HepG2 (cell line): ENCODE data around the gene TRPM6. TPM values are rescaled to one million over a fixed set of nuclear protein-coding genes. Genes with fewer than 3 reads are reported as not detected.

Source experiments
- ATAC-seq: fragments of 200-7000 bp; cut with Tn5 transposase; 3 replicates; pipeline ENCODE4 v1.9.1; 2020; ENCODE audit warnings: mild to moderate bottlenecking, moderate library complexity
- BruUV-seq: library from RNA; stranded (reverse); fragments of 400-500 nt; replicated peaks from 2 replicates; lab custom pipeline; 2021; lab: Mats Ljungman, UMichigan
- CTCF ChIA-PET: fragments of 300-600 bp; formaldehyde crosslinking; extraction: SDS; loops from one replicate; lab custom pipeline; 2021; ENCODE audit warnings: low total read pairs, inconsistent platforms, low intra/inter-chr PET ratio; lab: Yijun Ruan, JAX
- POLR2A ChIA-PET: fragments of 350-600 bp; sonication (Branson Sonifier 250); formaldehyde crosslinking; loops from one replicate; lab custom pipeline; 2020; ENCODE audit warnings: antibody characterized with exemption, inconsistent platforms; lab: Yijun Ruan, JAX
- DNase-seq: peaks from one replicate; pipeline ENCODE4 v3.0.0-alpha.2; 2015; ENCODE audit warnings: low spot score
- FAIRE-seq: peaks from 3 replicates; lab custom pipeline; 2011; peaks lifted over from hg19 to GRCh38; lab: Jason Lieb, UNC
- H2AFZ ChIP-seq: one replicate; pipeline ENCODE4 v1.6.1; 2011; ENCODE audit warnings: low read length, inconsistent platforms
- H3K27ac ChIP-seq: fragments of 300-600 bp; 3 replicates; pipeline ENCODE4 v1.8.0; 2011; ENCODE audit warnings: mixed run types, mild to moderate bottlenecking, mixed read lengths, low read length, inconsistent platforms; ENCODE audit not compliant: insufficient read depth; ENCODE audit errors: extremely low read length
- H3K27me3 ChIP-seq, 2 experiments: fragments of 200-600 bp in 1 of 2; 2 replicates in 1 of 2; 3 replicates in 1 of 2; pipeline versions ENCODE4 v1.6.0 to v1.8.0; 2011; ENCODE audit warnings: low read length in 2 of 2, mild to moderate bottlenecking in 2 of 2, moderate library complexity in 2 of 2, inconsistent platforms in 1 of 2; ENCODE audit not compliant: insufficient read depth in 2 of 2, control insufficient read depth in 1 of 2
- H3K36me3 ChIP-seq, 2 experiments: fragments of 200-600 bp in 1 of 2; replicated peaks in 1 of 2; 2 replicates in 1 of 2; 3 replicates in 1 of 2; pipeline versions ENCODE4 v1.5.1 to v1.8.0; 2011; ENCODE audit warnings: low read length in 2 of 2, inconsistent platforms in 1 of 2; ENCODE audit not compliant: insufficient read depth in 2 of 2, control insufficient read depth in 1 of 2
- H3K4me1 ChIP-seq: 2 replicates; pipeline ENCODE4 v1.5.1; 2012; ENCODE audit warnings: low read length, inconsistent platforms; ENCODE audit not compliant: insufficient read depth
- H3K4me2 ChIP-seq: 2 replicates; pipeline ENCODE4 v1.6.0; 2011; ENCODE audit warnings: low read depth, low read length, inconsistent platforms
- H3K4me3 ChIP-seq, 3 experiments: fragments of 200-600 bp in 1 of 3; sonication (generic), shearing (Covaris generic) in 1 of 3; replicated peaks in 1 of 3; 2 replicates each; pipeline ENCODE4 v1.5.1; 2011 to 2016; ENCODE audit warnings: low read length in 3 of 3, inconsistent platforms in 2 of 3, low read depth in 2 of 3, mild to moderate bottlenecking in 2 of 3, control low read depth in 1 of 3, mixed read lengths in 1 of 3; ENCODE audit not compliant: insufficient read depth in 1 of 3
- H3K79me2 ChIP-seq: one replicate; pipeline ENCODE4 v1.6.1; 2011; ENCODE audit warnings: low read length, inconsistent platforms; ENCODE audit not compliant: insufficient read depth
- H3K9ac ChIP-seq: 2 replicates; pipeline ENCODE4 v1.6.0; 2011; ENCODE audit warnings: mild to moderate bottlenecking, low read depth, low read length, inconsistent platforms; ENCODE audit not compliant: insufficient read depth
- H3K9me3 ChIP-seq: 2 replicates; pipeline ENCODE4 v1.5.1; 2012; ENCODE audit warnings: mild to moderate bottlenecking, low read length
- H4K20me1 ChIP-seq: 2 replicates; pipeline ENCODE4 v1.6.0; 2011; ENCODE audit warnings: inconsistent platforms, mild to moderate bottlenecking, low read length, moderate library complexity; ENCODE audit not compliant: insufficient read depth
- ZNF570 ChIP-seq: sonication (generic); formaldehyde crosslinking; IDR thresholded peaks from 2 replicates; pipeline ENCODE4 v1.4.0; 2020; ENCODE audit warnings: mild to moderate bottlenecking, missing genetic modification reagents, borderline replicate concordance
- ZNF572 ChIP-seq: sonication (generic); formaldehyde crosslinking; IDR thresholded peaks from 2 replicates; pipeline ENCODE4 v1.5.1; 2020; ENCODE audit warnings: mild to moderate bottlenecking, missing genetic modification reagents
- ZNF841 ChIP-seq: sonication (generic); formaldehyde crosslinking; IDR thresholded peaks from 2 replicates; pipeline ENCODE4 v1.8.1; 2023; ENCODE audit warnings: missing genetic modification reagents, borderline replicate concordance
- WGBS: methylation state at CpG from one replicate; pipeline ENCODE4 v1.1.6; 2017; ENCODE audit warnings: low lambda C conversion rate; 5-methylcytosine and 5-hydroxymethylcytosine counted together
- in situ Hi-C: cut with HindIII; loops from 2 replicates; pipeline ENCODE4 v1.10.0; 2017; ENCODE audit warnings: low pct_unique_long_range_greater_than_20kb; ENCODE audit not compliant: extremely low pct_ligation_motif_present
- intact Hi-C: fragments of 100-400 bp; cut with micrococcal nuclease; formaldehyde crosslinking; loops from one replicate; pipeline ENCODE4 v1.10.0; 2022; ENCODE audit not compliant: unreplicated experiment
- polyA plus RNA-seq, 8 experiments: library from polyadenylated mRNA; depleted of rRNA in 3 of 8; stranded (reverse) in 7 of 8; unstranded in 1 of 8; fragments of >200 nt; fragmentation: Illumina TruSeq in 4 of 8; extraction: Trizol in 4 of 8; gene quantifications; 2 replicates each; pipeline versions ENCODE4 v1.2.1 to v1.2.3, GENCODE V29; 2011 to 2016; ENCODE audit warnings: low read depth in 4 of 8, missing spikeins in 1 of 8, mixed read lengths in 1 of 8; ENCODE audit not compliant: insufficient read depth in 1 of 8
- total RNA-seq, 5 experiments: library from RNA; depleted of rRNA; stranded (reverse); fragments of >200 nt; fragmentation: Illumina TruSeq; extraction: Trizol; gene quantifications; 2 replicates each; pipeline ENCODE4 v1.2.3, GENCODE V29; 2016; ENCODE audit warnings: low read depth in 1 of 5
- TF ChIP-seq, protein P1 (sequence below): IDR thresholded peaks from 2 replicates; pipeline ENCODE4 v1.6.1; 2016; ENCODE audit warnings: missing biosample characterization, missing genetic modification reagents, low read depth
- TF ChIP-seq, protein P2 (sequence below): sonication (generic); formaldehyde crosslinking; conservative IDR thresholded peaks from 2 replicates; pipeline ENCODE4 v1.5.0; 2020; ENCODE audit warnings: missing genetic modification reagents
- TF ChIP-seq, protein P3 (sequence below): sonication (generic); formaldehyde crosslinking; IDR thresholded peaks from 2 replicates; pipeline ENCODE4 v1.8.0; 2022; ENCODE audit warnings: mild to moderate bottlenecking, missing genetic modification reagents, moderate library complexity
- TF ChIP-seq, protein P4 (sequence below): sonication (generic); formaldehyde crosslinking; IDR thresholded peaks from 2 replicates; pipeline ENCODE4 v1.4.0; 2020; ENCODE audit warnings: mild to moderate bottlenecking, missing genetic modification reagents, borderline replicate concordance

Gene TRPM6
- total and polyA plus RNA-seq, 2 of the 13 experiments (the other 11 are each of a cell fraction or from before 2014, with no cell fraction given), result 0.01 to 0.09 TPM

DNA sequence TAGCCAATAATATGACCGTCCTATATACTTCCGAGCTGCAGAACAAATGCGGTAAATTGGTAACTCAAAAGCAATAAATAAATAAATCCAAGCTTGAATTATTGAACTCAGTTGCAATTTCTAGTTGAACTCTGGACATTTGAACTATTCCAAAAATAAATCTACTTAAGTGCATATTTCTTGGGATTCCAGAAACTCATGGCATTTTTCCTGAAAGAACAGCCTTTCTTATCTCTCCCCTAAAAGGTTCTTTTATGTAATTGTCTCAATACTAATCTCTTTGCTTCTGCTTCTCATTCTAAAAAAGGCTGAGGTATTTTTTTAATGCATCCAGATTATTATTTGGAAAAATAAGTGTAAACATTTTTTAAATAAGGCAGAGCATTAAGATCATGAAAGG lies 131.7 kb downstream of the TRPM6 start:
- intact Hi-C loops, result no loop called here
- H3K9me3 ChIP-seq, result no peaks in the 10 kb centered on the region
- H3K79me2 ChIP-seq, result no peaks in the 10 kb centered on the region
- no peak for TF ChIP-seq ZNF572 (CRISPR knock-in tag)
- TF ChIP-seq, protein P1, sequence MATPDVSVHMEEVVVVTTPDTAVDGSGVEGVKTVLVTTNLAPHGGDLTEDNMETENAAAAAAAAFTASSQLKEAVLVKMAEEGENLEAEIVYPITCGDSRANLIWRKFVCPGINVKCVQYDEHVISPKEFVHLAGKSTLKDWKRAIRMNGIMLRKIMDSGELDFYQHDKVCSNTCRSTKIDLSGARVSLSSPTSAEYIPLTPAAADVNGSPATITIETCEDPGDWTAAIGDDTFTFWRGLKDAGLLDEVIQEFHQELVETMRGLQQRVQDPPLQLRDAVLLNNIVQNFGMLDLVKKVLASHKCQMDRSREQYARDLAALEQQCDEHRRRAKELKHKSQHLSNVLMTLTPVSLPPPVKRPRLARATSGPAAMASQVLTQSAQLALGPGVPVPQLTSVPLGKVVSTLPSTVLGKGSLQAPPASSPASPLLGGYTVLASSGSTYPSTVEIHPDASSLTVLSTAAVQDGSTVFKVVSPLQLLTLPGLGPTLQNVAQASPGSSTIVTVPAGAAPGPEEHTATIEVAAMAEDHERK (CRISPR knock-in tag), result no peak
- TF ChIP-seq ZNF570 (CRISPR knock-in tag), result no peak
- TF ChIP-seq, protein P2, sequence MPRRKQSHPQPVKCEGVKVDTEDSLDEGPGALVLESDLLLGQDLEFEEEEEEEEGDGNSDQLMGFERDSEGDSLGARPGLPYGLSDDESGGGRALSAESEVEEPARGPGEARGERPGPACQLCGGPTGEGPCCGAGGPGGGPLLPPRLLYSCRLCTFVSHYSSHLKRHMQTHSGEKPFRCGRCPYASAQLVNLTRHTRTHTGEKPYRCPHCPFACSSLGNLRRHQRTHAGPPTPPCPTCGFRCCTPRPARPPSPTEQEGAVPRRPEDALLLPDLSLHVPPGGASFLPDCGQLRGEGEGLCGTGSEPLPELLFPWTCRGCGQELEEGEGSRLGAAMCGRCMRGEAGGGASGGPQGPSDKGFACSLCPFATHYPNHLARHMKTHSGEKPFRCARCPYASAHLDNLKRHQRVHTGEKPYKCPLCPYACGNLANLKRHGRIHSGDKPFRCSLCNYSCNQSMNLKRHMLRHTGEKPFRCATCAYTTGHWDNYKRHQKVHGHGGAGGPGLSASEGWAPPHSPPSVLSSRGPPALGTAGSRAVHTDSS (CRISPR knock-in tag), result no peak
- TF ChIP-seq, protein P3, sequence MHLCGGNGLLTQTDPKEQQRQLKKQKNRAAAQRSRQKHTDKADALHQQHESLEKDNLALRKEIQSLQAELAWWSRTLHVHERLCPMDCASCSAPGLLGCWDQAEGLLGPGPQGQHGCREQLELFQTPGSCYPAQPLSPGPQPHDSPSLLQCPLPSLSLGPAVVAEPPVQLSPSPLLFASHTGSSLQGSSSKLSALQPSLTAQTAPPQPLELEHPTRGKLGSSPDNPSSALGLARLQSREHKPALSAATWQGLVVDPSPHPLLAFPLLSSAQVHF (CRISPR knock-in tag), result no peak
- TF ChIP-seq ZNF841 (CRISPR knock-in tag), result no peak
- TF ChIP-seq, protein P4, sequence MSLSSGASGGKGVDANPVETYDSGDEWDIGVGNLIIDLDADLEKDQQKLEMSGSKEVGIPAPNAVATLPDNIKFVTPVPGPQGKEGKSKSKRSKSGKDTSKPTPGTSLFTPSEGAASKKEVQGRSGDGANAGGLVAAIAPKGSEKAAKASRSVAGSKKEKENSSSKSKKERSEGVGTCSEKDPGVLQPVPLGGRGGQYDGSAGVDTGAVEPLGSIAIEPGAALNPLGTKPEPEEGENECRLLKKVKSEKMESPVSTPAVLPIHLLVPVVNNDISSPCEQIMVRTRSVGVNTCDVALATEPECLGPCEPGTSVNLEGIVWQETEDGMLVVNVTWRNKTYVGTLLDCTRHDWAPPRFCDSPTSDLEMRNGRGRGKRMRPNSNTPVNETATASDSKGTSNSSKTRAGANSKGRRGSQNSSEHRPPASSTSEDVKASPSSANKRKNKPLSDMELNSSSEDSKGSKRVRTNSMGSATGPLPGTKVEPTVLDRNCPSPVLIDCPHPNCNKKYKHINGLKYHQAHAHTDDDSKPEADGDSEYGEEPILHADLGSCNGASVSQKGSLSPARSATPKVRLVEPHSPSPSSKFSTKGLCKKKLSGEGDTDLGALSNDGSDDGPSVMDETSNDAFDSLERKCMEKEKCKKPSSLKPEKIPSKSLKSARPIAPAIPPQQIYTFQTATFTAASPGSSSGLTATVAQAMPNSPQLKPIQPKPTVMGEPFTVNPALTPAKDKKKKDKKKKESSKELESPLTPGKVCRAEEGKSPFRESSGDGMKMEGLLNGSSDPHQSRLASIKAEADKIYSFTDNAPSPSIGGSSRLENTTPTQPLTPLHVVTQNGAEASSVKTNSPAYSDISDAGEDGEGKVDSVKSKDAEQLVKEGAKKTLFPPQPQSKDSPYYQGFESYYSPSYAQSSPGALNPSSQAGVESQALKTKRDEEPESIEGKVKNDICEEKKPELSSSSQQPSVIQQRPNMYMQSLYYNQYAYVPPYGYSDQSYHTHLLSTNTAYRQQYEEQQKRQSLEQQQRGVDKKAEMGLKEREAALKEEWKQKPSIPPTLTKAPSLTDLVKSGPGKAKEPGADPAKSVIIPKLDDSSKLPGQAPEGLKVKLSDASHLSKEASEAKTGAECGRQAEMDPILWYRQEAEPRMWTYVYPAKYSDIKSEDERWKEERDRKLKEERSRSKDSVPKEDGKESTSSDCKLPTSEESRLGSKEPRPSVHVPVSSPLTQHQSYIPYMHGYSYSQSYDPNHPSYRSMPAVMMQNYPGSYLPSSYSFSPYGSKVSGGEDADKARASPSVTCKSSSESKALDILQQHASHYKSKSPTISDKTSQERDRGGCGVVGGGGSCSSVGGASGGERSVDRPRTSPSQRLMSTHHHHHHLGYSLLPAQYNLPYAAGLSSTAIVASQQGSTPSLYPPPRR (CRISPR knock-in tag), result no peak
- TF ChIP-seq, all 625 proteins: peak for 0
- CTCF ChIA-PET, result no interaction called here
- H3K4me1 ChIP-seq, result no peaks in the 10 kb centered on the region
- H3K36me3 ChIP-seq, result no peaks in the 10 kb centered on the region
- no peaks in the 10 kb centered on the region for H3K27me3 ChIP-seq
- H3K4me2 ChIP-seq, result no peak overlapping the region
- POLR2A ChIA-PET, result no interaction called here
- BruUV-seq, result no TSS peak
- no peak overlapping the region for H3K4me3 ChIP-seq
- DNase-seq (no peak), FAIRE-seq (no peak), ATAC-seq (no peak)
- no peaks in the 10 kb centered on the region for H4K20me1 ChIP-seq
- in situ Hi-C loops, result no loop called here
- no peak overlapping the region for H3K27ac ChIP-seq
- no peak overlapping the region for H2AFZ ChIP-seq
- 72% methylated on average over 3 of the region's 3 CpGs for WGBS
- no peak overlapping the region for H3K9ac ChIP-seq
